ENCODE measurements around the gene SNAP91.
"Not testable (repeated sequence)": the region's sequence is repeated elsewhere in the genome, so short reads cannot be mapped to it uniquely, and the experiment has no call there.

SNAP91 gene

GRCh38 chr6:83629908-83630307 lies 79.0 kb downstream of the SNAP91 start:
- DNase-seq = not testable (repeated sequence)

- peak; percentile 34 to 66 (median 41) for DNase-seq
These were observed 93.6 kb downstream of the SNAP91 start for GRCh38 chr6:83615025-83615999.

GRCh38 chr6:83613378-83613777 lies 95.5 kb downstream of the SNAP91 start:
- no peak for DNase-seq

GRCh38 chr6:83609248-83609647 lies 99.7 kb downstream of the SNAP91 start:
- DNase-seq = no peak

- DNase-seq = no peak
These were observed 103.4 kb downstream of the SNAP91 start for GRCh38 chr6:83605517-83605916.

- no peak for DNase-seq
These were observed 105.3 kb downstream of the SNAP91 start for GRCh38 chr6:83603551-83603950.

- DNase-seq = no peak
These were observed 107.8 kb downstream of the SNAP91 start for GRCh38 chr6:83601119-83601518.

- DNase-seq = no peak
These were observed 108.4 kb downstream of the SNAP91 start for GRCh38 chr6:83600459-83600858.

GRCh38 chr6:83597511-83597910 lies 111.4 kb downstream of the SNAP91 start:
- DNase-seq = no peak

- no peak for DNase-seq
These were observed 111.8 kb downstream of the SNAP91 start for GRCh38 chr6:83597051-83597450.

GRCh38 chr6:83594941-83595340 lies 114.0 kb downstream of the SNAP91 start:
- no peak for DNase-seq

GRCh38 chr6:83593395-83593785 lies 115.5 kb downstream of the SNAP91 start:
- DNase-seq = no peak

- peak; percentile 45 to 50 (median 50) for DNase-seq
These were observed 116.0 kb downstream of the SNAP91 start for GRCh38 chr6:83592770-83593394.

GRCh38 chr6:83590416-83590815 lies 118.5 kb downstream of the SNAP91 start:
- peak; percentile 23 to 90 (median 79) for DNase-seq

- no peak for DNase-seq
These were observed 119.8 kb downstream of the SNAP91 start for GRCh38 chr6:83589076-83589475.

GRCh38 chr6:83578057-83578456 lies 130.8 kb downstream of the SNAP91 start:
- DNase-seq = no peak

- no peak for DNase-seq
These were observed 134.1 kb downstream of the SNAP91 start for GRCh38 chr6:83574783-83575182.

- DNase-seq = peak in 1 of 3 donors; percentile 20
These were observed 137.2 kb downstream of the SNAP91 start for GRCh38 chr6:83571663-83572185.

GRCh38 chr6:83558975-83559374 lies 149.9 kb downstream of the SNAP91 start:
- no peak for DNase-seq

GRCh38 chr6:83556871-83557270 lies 152.0 kb downstream of the SNAP91 start:
- DNase-seq = no peak

- DNase-seq = not testable (repeated sequence)
These were observed 157.2 kb downstream of the SNAP91 start for GRCh38 chr6:83551748-83552147.

GRCh38 chr6:83550482-83550881 lies 158.4 kb downstream of the SNAP91 start:
- peak in 2 of 3 donors; percentile 24 to 25 for DNase-seq

- peak; percentile 40 to 48 (median 44) for DNase-seq
These were observed 162.3 kb downstream of the SNAP91 start for GRCh38 chr6:83546636-83547035.

GRCh38 chr6:83539678-83540077 lies 169.2 kb downstream of the SNAP91 start:
- no peak for DNase-seq

Data from suppressor macrophage treated with lipopolysaccharide for 1 hour (primary cell).